ENCODE results near the gene VWA1.
"Not testable (repeated sequence)": the region's sequence is repeated elsewhere in the genome, so short reads cannot be mapped to it uniquely, and the experiment has no call there.

The VWA1 gene

GRCh38 chr1:1435106-1435903, at the start of gene VWA1:
Gene VWA1, plus strand, starts transcription at chr1:1435690. Its CDS starts 59 bp downstream, at chr1:1435749.
- DNase-seq (ENCODE audit: low read depth in 2 of 2), result peak; percentile 32 to 41

GRCh38 chr1:1385931-1386330, 49.6 kb upstream of the VWA1 start:
- no peak for DNase-seq (ENCODE audit: low read depth in 2 of 2)

GRCh38 chr1:1387098-1388077, 48.1 kb upstream of the VWA1 start:
- no peak for DNase-seq (ENCODE audit: low read depth in 2 of 2)

- DNase-seq (ENCODE audit: low read depth in 2 of 2), result no peak
Measured at GRCh38 chr1:1388078-1388472, 47.4 kb upstream of the VWA1 start.

GRCh38 chr1:1390675-1391074, 44.8 kb upstream of the VWA1 start:
- no peak for DNase-seq (ENCODE audit: low read depth in 2 of 2)

GRCh38 chr1:1391225-1391624, 44.3 kb upstream of the VWA1 start:
- DNase-seq (ENCODE audit: low read depth in 2 of 2), result no peak

GRCh38 chr1:1393014-1393413, 42.5 kb upstream of the VWA1 start:
- no peak for DNase-seq (ENCODE audit: low read depth in 2 of 2)

GRCh38 chr1:1393428-1393827, 42.1 kb upstream of the VWA1 start:
- DNase-seq (ENCODE audit: low read depth in 2 of 2), result no peak

GRCh38 chr1:1394116-1394515, 41.4 kb upstream of the VWA1 start:
- DNase-seq (ENCODE audit: low read depth in 2 of 2), result no peak

GRCh38 chr1:1395166-1395565, 40.3 kb upstream of the VWA1 start:
- no peak for DNase-seq (ENCODE audit: low read depth in 2 of 2)

GRCh38 chr1:1397839-1398523, 37.5 kb upstream of the VWA1 start:
- DNase-seq (ENCODE audit: low read depth in 2 of 2), result no peak

- no peak for DNase-seq (ENCODE audit: low read depth in 2 of 2)
Measured at GRCh38 chr1:1398677-1399186, 36.8 kb upstream of the VWA1 start.

GRCh38 chr1:1399187-1399871, 36.2 kb upstream of the VWA1 start, which contains the start of gene CCNL2:
Gene CCNL2, minus strand, starts transcription at chr1:1399335. Its CDS starts 29 bp downstream, at chr1:1399306.
- peak; percentile 98 for DNase-seq (ENCODE audit: low read depth in 2 of 2)

- no peak for DNase-seq (ENCODE audit: low read depth in 2 of 2)
Measured at GRCh38 chr1:1399872-1400575, 35.5 kb upstream of the VWA1 start.

GRCh38 chr1:1400576-1401456, 34.7 kb upstream of the VWA1 start:
- no peak for DNase-seq (ENCODE audit: low read depth in 2 of 2)

- no peak for DNase-seq (ENCODE audit: low read depth in 2 of 2)
Measured at GRCh38 chr1:1401457-1402010, 34.0 kb upstream of the VWA1 start.

- DNase-seq (ENCODE audit: low read depth in 2 of 2), result no peak
Measured at GRCh38 chr1:1402072-1402900, 33.2 kb upstream of the VWA1 start.

- DNase-seq (ENCODE audit: low read depth in 2 of 2), result not testable (repeated sequence)
Measured at GRCh38 chr1:1402901-1403392, 32.5 kb upstream of the VWA1 start.

Measured in stimulated activated CD8-positive, alpha-beta memory T cell treated with anti-CD3 and anti-CD28 coated beads, Interleukin-7, amount 100 ng/mL, for 1 hour (primary cell).